ENCODE results near the gene LPCAT1. TPM values are rescaled to one million over a fixed set of nuclear protein-coding genes. Genes with fewer than 3 reads are reported as not detected.

The LPCAT1 gene
- total and polyA plus RNA-seq, 2 of the 13 experiments (the other 11 are each of a cell fraction or from before 2014, with no cell fraction given) = 29.8 to 90.6 TPM

DNA sequence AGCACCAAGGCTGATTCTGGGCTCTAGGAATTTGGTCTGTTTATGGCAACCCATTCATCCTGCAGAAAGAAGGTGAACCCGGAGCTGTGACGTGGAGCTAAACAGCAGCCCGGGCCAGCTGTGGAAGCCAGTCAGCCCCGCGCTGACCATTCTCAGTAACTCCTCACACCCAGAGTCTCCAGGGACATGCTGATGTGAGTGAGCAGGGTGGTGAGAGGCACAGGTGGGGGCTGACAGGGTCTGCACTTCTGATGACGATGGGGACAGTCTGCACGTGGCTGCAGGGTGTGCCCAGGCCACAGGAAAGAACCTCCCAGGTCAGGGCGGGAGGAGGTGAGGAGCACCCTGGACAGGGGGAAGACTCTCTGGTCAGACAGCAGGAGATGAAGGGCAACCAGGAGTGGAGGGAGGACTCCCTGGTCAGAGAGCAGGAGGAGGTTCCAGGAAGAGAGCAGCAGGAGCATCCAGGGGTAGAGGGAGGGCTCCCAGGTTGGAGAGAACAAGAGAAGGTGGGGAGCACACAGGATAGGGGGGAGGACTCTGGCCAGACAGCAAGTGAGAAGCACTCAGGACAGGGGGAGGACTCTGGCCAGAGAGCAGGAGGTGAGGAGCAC is 52.4 kb downstream of the LPCAT1 start:
- no peaks in the 10 kb centered on the region for H3K27me3 ChIP-seq (ENCODE audit: control insufficient read depth in 1 of 2, insufficient read depth in 2 of 2, low read length in 2 of 2)
- in situ Hi-C loops (cut with HindIII; ENCODE audit: extremely low pct_ligation_motif_present, low pct_unique_long_range_greater_than_20kb) (no loop called here), intact Hi-C loops (cut with micrococcal nuclease; ENCODE audit: unreplicated experiment) (no loop called here)
- no peak for FAIRE-seq
- no peaks in the 10 kb centered on the region for H3K79me2 ChIP-seq (ENCODE audit: insufficient read depth, low read length)
- peak overlapping the region; percentile 59 for H3K27ac ChIP-seq (ENCODE audit: extremely low read length, insufficient read depth, low read length)
- ChIA-PET POLR2A (no interaction called here), CTCF (ENCODE audit: low intra/inter-chr PET ratio, low total read pairs) (no interaction called here)
- no TSS peak for BruUV-seq (replicated peaks)
- peaks cover 8% of the 10 kb centered on the region; the same call in 1 of the 2 replicates for H4K20me1 ChIP-seq (ENCODE audit: insufficient read depth, low read length)
- ATAC-seq = peak; percentile 16
- H3K36me3 ChIP-seq (replicated peaks in 1 of 2; ENCODE audit: control insufficient read depth in 1 of 2, insufficient read depth in 2 of 2, low read length in 2 of 2) = peaks cover 19 to 40% of the 10 kb centered on the region in 2 experiments; a peak in 4 of 5 replicates
- no peaks in the 10 kb centered on the region for H3K9me3 ChIP-seq (ENCODE audit: low read length)
- no peak overlapping the region; a peak in 1 of 6 replicates for H3K4me3 ChIP-seq (replicated peaks in 1 of 3; ENCODE audit: insufficient read depth in 1 of 3, low read depth in 2 of 3, low read length in 3 of 3)
- no peak for DNase-seq (ENCODE audit: low spot score)
- 77% methylated on average over 8 of the region's 8 CpGs for WGBS (ENCODE audit: low lambda C conversion rate)
- no peak overlapping the region for H2AFZ ChIP-seq (ENCODE audit: low read length)
- peaks cover 29% of the 10 kb centered on the region for H3K4me1 ChIP-seq (ENCODE audit: insufficient read depth, low read length)
- peak overlapping the region; percentile 9; the same call in 1 of the 2 replicates for H3K9ac ChIP-seq (ENCODE audit: insufficient read depth, low read depth, low read length)
- H3K4me2 ChIP-seq (ENCODE audit: low read depth, low read length) = peak overlapping the region; percentile 45
- TF ChIP-seq ZFX (CRISPR knock-in tag; IDR thresholded peaks at IDR 0.05; ENCODE audit: low read depth) (peak; percentile 27; the same call in 1 of the 2 replicates), CHCHD3 (CRISPR knock-in tag; IDR thresholded peaks at IDR 0.05) (no peak), HNRNPUL1 (IDR thresholded peaks at IDR 0.05; ENCODE audit: low read depth, low read length) (no peak), ZNF687 (CRISPR knock-in tag; IDR thresholded peaks at IDR 0.05) (peak; percentile 39; the same call in 1 of the 2 replicates), ZBED4 (CRISPR knock-in tag; IDR thresholded peaks at IDR 0.05; ENCODE audit: borderline replicate concordance) (no peak), ZNF207 (IDR thresholded peaks at IDR 0.05; ENCODE audit: borderline replicate concordance) (no peak), ZNF704 (CRISPR knock-in tag; IDR thresholded peaks at IDR 0.05; ENCODE audit: borderline replicate concordance) (0 out of 2 replicates have a peak, but pooled peaks have one; percentile 38), ZNF263 (CRISPR knock-in tag; IDR thresholded peaks at IDR 0.05) (peak; percentile 90), HMG20A (CRISPR knock-in tag; IDR thresholded peaks at IDR 0.05; ENCODE audit: borderline replicate concordance) (no peak), PAF1 (CRISPR knock-in tag; IDR thresholded peaks at IDR 0.05) (0 out of 2 replicates have a peak, but pooled peaks have one; percentile 1)
- TF ChIP-seq, protein P1, sequence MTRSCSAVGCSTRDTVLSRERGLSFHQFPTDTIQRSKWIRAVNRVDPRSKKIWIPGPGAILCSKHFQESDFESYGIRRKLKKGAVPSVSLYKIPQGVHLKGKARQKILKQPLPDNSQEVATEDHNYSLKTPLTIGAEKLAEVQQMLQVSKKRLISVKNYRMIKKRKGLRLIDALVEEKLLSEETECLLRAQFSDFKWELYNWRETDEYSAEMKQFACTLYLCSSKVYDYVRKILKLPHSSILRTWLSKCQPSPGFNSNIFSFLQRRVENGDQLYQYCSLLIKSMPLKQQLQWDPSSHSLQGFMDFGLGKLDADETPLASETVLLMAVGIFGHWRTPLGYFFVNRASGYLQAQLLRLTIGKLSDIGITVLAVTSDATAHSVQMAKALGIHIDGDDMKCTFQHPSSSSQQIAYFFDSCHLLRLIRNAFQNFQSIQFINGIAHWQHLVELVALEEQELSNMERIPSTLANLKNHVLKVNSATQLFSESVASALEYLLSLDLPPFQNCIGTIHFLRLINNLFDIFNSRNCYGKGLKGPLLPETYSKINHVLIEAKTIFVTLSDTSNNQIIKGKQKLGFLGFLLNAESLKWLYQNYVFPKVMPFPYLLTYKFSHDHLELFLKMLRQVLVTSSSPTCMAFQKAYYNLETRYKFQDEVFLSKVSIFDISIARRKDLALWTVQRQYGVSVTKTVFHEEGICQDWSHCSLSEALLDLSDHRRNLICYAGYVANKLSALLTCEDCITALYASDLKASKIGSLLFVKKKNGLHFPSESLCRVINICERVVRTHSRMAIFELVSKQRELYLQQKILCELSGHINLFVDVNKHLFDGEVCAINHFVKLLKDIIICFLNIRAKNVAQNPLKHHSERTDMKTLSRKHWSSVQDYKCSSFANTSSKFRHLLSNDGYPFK (CRISPR knock-in tag; IDR thresholded peaks at IDR 0.05; ENCODE audit: borderline replicate concordance) = no peak

Measured in HepG2 (cell line).